Epithelial cell of proximal tubule (primary cell): ENCODE data around the gene GDAP1L1. TPM values are rescaled to one million over a fixed set of nuclear protein-coding genes. Genes with fewer than 3 reads are reported as not detected.

Source experiments
- DNase-seq: peaks from one replicate; pipeline ENCODE4 v3.0.0-alpha.2; 2011; ENCODE audit warnings: low read depth
- H3K4me3 ChIP-seq: 2 replicates; pipeline ENCODE4 v1.5.1; 2011; ENCODE audit warnings: low read depth, mild to moderate bottlenecking, low read length
- total RNA-seq: library from RNA; depleted of rRNA; stranded (reverse); fragments of >200 nt; gene quantifications from 2 replicates; pipeline ENCODE4 v1.2.3, GENCODE V29; 2015
- TF ChIP-seq, protein P1 (sequence below): conservative IDR thresholded peaks from 2 replicates; pipeline ENCODE4 v1.5.1; 2012; ENCODE audit warnings: low read depth, mild to moderate bottlenecking, low read length

Gene GDAP1L1
- total RNA-seq, 1 donor from 2014 or later, result not detected

DNA sequence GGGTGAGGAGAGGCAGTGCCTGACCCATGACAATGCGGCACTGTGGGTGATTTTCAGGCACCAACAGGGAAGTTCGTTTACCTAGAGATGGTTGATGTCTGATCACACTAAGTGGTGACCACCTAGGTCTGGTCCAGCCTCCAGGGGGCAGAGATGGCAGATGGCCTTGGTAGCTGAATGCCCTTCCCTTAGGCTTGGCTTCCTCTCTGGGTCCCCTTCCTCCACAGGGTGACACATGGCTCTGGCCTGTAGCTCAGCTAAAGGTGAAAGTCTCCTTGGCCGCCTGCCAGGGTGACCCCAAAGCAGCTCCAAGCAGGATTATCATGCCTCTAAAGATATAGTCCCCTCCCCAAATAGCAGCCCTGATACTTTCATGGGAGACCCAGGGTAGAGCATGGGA is 6.4 kb downstream of the GDAP1L1 start:
- no peak for DNase-seq
- no peak overlapping the region for H3K4me3 ChIP-seq
- TF ChIP-seq, protein P1, sequence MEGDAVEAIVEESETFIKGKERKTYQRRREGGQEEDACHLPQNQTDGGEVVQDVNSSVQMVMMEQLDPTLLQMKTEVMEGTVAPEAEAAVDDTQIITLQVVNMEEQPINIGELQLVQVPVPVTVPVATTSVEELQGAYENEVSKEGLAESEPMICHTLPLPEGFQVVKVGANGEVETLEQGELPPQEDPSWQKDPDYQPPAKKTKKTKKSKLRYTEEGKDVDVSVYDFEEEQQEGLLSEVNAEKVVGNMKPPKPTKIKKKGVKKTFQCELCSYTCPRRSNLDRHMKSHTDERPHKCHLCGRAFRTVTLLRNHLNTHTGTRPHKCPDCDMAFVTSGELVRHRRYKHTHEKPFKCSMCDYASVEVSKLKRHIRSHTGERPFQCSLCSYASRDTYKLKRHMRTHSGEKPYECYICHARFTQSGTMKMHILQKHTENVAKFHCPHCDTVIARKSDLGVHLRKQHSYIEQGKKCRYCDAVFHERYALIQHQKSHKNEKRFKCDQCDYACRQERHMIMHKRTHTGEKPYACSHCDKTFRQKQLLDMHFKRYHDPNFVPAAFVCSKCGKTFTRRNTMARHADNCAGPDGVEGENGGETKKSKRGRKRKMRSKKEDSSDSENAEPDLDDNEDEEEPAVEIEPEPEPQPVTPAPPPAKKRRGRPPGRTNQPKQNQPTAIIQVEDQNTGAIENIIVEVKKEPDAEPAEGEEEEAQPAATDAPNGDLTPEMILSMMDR, result no peak

DNA sequence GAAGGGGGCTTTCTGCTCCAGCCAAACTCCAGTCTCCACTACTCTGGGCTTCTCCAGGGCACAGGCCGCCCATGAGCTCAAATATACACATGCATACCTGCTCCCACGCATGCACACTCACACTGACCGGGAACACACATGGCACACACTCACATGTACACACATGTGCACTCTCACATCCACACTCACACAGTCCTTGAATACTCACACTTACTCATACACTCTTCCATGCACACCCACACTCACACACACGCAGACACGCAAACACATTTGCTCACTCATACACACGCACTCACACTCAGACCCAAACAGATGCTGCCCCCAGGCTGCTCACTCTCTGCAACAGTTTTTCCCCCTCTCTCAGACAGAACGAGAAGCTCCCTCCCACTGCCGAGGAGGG is 7.0 kb downstream of the GDAP1L1 start:
- TF ChIP-seq, protein P1, result no peak
- H3K4me3 ChIP-seq, result no peak overlapping the region
- DNase-seq, result no peak

DNA sequence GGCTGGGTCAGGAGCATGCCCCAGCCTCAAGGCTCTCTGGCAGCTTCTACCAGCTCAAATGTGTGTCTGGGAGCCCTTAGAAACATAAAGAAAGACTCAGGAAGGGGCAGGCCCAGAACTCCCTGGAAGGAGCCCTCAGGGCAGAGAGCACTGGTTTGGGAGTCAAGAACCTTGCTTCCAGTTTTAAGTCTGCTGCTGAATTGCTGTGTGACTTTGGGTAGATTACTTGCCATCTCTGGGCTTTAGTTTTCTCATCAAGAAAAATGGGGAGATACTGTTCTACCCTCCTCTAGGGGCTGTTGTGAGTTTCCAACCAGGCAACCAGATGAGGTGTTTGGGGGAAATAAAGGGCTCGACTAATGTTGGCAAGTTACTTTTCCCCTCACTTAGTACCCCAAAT is 8.8 kb downstream of the GDAP1L1 start:
- H3K4me3 ChIP-seq, result no peak overlapping the region
- TF ChIP-seq, protein P1, result no peak
- DNase-seq, result no peak

DNA sequence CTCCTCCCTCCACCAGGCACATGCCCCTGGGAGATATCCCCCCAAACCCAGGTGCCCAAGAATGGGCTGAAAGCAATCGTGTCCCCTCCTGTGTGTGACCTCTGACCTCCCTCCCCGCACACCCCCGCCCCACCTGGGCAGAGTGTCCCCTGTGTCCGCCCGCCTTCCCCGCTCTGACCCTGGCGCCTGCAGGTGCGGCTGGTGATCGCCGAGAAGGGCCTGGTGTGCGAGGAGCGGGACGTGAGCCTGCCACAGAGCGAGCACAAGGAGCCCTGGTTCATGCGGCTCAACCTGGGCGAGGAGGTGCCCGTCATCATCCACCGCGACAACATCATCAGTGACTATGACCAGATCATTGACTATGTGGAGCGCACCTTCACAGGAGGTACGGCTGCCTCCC is 9.9 kb downstream of the GDAP1L1 start:
- no peak for DNase-seq
- H3K4me3 ChIP-seq, result no peak overlapping the region
- TF ChIP-seq, protein P1, result no peak

DNA sequence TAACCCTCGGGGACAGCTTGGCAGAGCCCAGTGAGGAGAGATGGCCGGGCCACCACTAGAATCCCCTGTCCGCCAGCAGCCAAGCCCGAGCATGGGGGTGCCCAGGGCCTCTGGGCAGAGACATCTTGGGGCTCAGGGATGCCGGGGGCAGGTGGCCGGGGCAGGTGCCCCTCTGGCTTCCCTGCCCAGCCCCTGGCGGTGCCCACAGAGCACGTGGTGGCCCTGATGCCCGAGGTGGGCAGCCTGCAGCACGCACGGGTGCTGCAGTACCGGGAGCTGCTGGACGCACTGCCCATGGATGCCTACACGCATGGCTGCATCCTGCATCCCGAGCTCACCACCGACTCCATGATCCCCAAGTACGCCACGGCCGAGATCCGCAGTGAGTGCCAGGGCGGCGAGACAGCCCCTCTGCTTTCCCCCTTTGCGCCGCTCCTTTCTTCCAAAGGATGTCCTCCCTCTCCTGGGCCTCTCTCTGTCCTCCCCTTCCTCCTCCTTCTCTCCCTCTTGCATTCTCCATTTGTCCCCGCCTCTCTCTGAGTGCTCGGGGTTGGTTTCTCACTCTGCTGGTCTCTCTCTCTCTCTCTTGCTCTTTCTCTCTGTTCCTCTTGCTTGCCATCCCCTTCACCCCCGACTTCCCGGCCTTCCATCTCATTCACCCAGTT is 11.2 kb downstream of the GDAP1L1 start:
- TF ChIP-seq, protein P1, result no peak
- H3K4me3 ChIP-seq, result no peak overlapping the region
- no peak for DNase-seq

DNA sequence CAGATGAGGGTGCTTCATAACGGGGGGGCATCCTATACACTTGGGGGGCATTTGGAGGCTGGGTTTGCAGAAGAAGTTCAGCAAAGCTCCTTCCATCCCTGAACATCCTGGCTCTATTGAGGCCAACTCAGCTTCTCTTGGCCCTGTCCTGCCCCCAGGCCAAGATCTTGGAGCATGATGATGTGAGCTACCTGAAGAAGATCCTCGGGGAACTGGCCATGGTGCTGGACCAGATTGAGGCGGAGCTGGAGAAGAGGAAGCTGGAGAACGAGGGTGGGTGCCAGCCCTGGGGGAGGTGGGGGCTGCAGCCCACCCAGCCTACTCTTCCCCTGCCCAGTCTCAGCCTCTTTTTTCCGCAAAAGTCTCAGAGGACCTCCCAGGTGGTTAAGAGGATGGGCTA is 17.2 kb downstream of the GDAP1L1 start:
- DNase-seq, result no peak
- no peak overlapping the region for H3K4me3 ChIP-seq
- TF ChIP-seq, protein P1, result no peak

DNA sequence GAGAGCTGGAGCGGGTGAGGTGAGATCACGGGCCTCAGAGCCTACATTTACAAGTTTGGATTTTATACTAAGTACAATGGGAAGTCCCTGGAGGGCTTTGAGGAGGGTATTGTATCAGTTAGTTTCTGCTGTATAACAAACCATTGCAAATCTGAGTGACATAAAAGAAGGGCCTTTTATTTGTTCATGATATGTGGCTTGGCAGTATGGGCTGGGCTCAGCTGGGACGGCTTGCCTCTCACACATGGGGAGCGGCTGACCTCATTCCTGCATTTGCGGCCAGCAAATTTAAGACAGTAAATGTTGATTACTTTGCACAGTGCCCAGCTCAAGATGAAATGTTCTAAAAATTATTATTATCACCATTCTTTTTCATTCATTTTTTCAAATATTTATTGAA is 21.7 kb downstream of the GDAP1L1 start:
- TF ChIP-seq, protein P1, result no peak
- no peak overlapping the region for H3K4me3 ChIP-seq
- DNase-seq, result no peak
